HFFc6 (cell line): ENCODE data around the gene ZNF827. TPM values are rescaled to one million over a fixed set of nuclear protein-coding genes. Genes with fewer than 3 reads are reported as not detected.

ENCODE experiments used
- DNase-seq: peaks from one replicate; pipeline ENCODE4 v3.0.0-alpha.2; 2018
- H3K27ac Mint-ChIP-seq: 2 replicates; pipeline ENCODE4 v1.8.0; 2020; ENCODE audit warnings: mild to moderate bottlenecking, mixed read lengths
- H3K27me3 Mint-ChIP-seq: 2 replicates; pipeline ENCODE4 v1.8.0; 2021; ENCODE audit warnings: mild to moderate bottlenecking, moderate library complexity, mixed read lengths; ENCODE audit not compliant: insufficient read depth
- H3K36me3 Mint-ChIP-seq: 2 replicates; pipeline ENCODE4 v1.8.0; 2021; ENCODE audit warnings: low read depth, mixed read lengths
- H3K4me1 Mint-ChIP-seq: 2 replicates; pipeline ENCODE4 v1.8.0; 2020; ENCODE audit warnings: low read depth, mixed read lengths
- H3K4me3 Mint-ChIP-seq: 2 replicates; pipeline ENCODE4 v1.8.0; 2020; ENCODE audit warnings: mild to moderate bottlenecking, moderate library complexity, mixed read lengths
- H3K9me3 Mint-ChIP-seq: 2 replicates; pipeline ENCODE4 v1.8.0; 2020; ENCODE audit warnings: mild to moderate bottlenecking, mixed read lengths
- total RNA-seq, 6 experiments: library from RNA; stranded (reverse); fragmentation: NEBNext Ultra II Directional; extraction: Animal tissue kit (Norgen Biotek cat#: 25700); gene quantifications; 2 replicates in 1 of 6; 3 replicates in 5 of 6; pipeline ENCODE4 v1.2.3, GENCODE V29; 2021
- TF ChIP-seq, protein P1 (sequence below): fragments of 200-600 bp; sonication (generic); IDR thresholded peaks from 2 replicates; pipeline ENCODE4 v1.5.0; 2021; ENCODE audit warnings: antibody characterized with exemption, mild to moderate bottlenecking

Gene ZNF827
- total RNA-seq, 6 experiments from 2014 or later = 15.8 to 22.4 (median 17.6) TPM

DNA sequence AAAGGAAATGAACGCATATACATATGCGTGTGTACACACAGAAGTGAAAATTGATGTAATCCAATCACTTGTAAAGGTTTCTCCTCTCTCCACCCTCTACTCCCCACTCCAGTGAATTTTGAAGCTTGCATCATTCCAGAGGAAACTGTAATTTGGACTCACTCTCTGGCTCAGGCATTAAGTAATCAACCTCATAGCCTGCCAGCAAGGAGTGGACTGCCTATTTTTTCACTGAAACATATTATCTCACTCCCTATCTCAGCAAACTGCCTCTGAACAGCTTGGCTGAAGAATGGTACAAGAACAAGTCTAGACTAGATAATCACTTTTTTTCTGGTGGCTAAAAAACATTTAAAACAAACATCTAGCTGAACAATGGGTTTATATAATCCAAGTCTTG, 134.5 kb downstream of the ZNF827 start:
- peak overlapping the region; percentile 73 for H3K4me3 Mint-ChIP-seq
- H3K27me3 Mint-ChIP-seq = no peaks in the 10 kb centered on the region; the same call in 1 of the 2 replicates
- peak overlapping the region; percentile 73 for H3K27ac Mint-ChIP-seq
- TF ChIP-seq, protein P1, sequence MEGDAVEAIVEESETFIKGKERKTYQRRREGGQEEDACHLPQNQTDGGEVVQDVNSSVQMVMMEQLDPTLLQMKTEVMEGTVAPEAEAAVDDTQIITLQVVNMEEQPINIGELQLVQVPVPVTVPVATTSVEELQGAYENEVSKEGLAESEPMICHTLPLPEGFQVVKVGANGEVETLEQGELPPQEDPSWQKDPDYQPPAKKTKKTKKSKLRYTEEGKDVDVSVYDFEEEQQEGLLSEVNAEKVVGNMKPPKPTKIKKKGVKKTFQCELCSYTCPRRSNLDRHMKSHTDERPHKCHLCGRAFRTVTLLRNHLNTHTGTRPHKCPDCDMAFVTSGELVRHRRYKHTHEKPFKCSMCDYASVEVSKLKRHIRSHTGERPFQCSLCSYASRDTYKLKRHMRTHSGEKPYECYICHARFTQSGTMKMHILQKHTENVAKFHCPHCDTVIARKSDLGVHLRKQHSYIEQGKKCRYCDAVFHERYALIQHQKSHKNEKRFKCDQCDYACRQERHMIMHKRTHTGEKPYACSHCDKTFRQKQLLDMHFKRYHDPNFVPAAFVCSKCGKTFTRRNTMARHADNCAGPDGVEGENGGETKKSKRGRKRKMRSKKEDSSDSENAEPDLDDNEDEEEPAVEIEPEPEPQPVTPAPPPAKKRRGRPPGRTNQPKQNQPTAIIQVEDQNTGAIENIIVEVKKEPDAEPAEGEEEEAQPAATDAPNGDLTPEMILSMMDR = no peak
- DNase-seq = peak; percentile 85
- H3K9me3 Mint-ChIP-seq = 0 out of 2 replicates have a peak, but pooled peaks cover 1% of the 10 kb centered on the region
- H3K36me3 Mint-ChIP-seq = peaks cover 13% of the 10 kb centered on the region
- H3K4me1 Mint-ChIP-seq = peaks cover 73% of the 10 kb centered on the region

DNA sequence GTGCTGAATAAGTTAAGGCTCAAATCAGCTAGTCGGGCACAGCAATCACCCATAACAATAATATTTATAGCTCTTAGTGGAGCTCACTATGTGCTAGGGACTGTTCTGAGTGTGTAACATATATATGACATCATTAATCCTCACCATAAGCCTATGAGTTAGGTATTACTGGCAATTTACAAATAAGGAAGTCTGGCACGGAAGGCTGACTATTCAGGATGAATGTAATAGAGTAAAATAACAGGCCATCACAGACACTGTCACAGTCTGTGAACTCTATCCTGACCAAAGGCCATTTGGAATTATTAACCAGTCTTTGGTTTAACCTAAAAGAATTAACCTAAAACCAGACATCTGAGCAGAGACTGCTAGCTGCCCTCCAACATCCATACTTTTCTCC, 139.4 kb downstream of the ZNF827 start:
- H3K27me3 Mint-ChIP-seq = no peaks in the 10 kb centered on the region; the same call in 1 of the 2 replicates
- TF ChIP-seq, protein P1 = no peak
- DNase-seq = no peak
- peaks cover 10% of the 10 kb centered on the region for H3K36me3 Mint-ChIP-seq
- no peak overlapping the region for H3K27ac Mint-ChIP-seq
- H3K4me1 Mint-ChIP-seq = peaks cover 28% of the 10 kb centered on the region
- no peak overlapping the region for H3K4me3 Mint-ChIP-seq
- no peaks in the 10 kb centered on the region for H3K9me3 Mint-ChIP-seq

DNA sequence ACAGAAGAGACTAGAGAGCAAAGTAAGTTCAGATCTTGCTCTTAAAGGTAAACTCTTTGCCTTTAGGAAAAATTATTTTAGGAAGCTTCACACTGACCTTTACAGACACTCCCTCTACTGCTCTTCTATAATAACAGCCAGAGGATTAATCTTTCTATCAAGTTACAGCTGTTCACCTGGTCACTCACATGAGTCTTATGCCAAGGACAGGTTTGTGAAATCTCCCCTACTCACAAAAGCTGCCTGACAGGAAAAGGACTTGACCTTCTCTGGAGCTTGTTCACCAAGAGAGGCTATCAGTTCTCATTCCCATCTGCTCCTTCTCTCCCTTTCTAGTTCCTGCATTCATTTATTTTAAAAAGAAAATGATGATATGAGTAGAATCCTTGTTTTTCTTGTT, 141.3 kb downstream of the ZNF827 start:
- H3K36me3 Mint-ChIP-seq = peaks cover 5% of the 10 kb centered on the region; the same call in 1 of the 2 replicates
- H3K9me3 Mint-ChIP-seq = no peaks in the 10 kb centered on the region
- H3K4me3 Mint-ChIP-seq = no peak overlapping the region
- no peak overlapping the region for H3K27ac Mint-ChIP-seq
- no peaks in the 10 kb centered on the region for H3K27me3 Mint-ChIP-seq
- TF ChIP-seq, protein P1 = no peak
- peaks cover 12% of the 10 kb centered on the region; the same call in 1 of the 2 replicates for H3K4me1 Mint-ChIP-seq
- DNase-seq = no peak

DNA sequence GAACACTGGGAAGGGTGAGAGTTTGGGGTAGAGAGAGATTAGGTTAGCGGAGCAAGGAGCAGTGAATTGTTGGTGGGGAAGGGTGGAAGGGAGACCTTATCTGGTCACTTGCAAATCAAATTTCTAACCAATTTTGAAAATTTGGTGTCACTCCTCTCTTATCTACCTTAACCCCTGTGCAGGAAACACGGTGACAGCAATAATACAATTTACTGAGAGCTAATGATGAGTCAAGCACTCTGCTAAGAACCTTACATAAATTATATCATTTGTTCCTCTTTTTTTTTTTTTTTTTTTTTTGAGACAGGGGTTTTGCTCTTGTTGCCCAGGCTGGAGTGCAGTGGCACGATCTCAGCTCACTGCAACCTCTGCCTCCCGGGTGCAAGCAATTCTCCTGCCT, 142.3 kb downstream of the ZNF827 start:
- Mint-ChIP-seq H3K4me3 (no peak overlapping the region), H3K36me3 (peaks cover 9% of the 10 kb centered on the region), H3K4me1 (peaks cover 12% of the 10 kb centered on the region; the same call in 1 of the 2 replicates), H3K27me3 (no peaks in the 10 kb centered on the region), H3K9me3 (no peaks in the 10 kb centered on the region), H3K27ac (no peak overlapping the region)
- TF ChIP-seq, protein P1 = no peak
- DNase-seq = no peak

DNA sequence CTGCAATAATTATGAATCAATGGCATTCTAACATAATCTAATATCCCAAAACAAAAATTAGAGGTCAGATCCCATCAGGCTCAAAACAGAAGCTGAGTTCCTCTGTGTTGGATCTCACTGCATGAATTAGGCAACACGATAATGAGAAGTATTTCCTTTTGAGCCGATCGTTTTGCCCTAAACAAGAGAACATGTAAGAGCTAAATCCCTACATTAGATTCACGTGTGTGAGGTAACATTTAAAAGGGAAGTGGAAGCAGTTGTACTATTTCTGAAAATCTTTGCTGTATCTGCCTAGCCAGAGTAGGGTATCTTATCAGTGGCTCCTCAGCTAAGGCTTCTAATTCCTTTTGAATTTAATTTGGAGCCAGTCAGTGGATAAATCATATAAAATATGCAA, 143.1 kb downstream of the ZNF827 start:
- Mint-ChIP-seq H3K9me3 (no peaks in the 10 kb centered on the region), H3K27me3 (no peaks in the 10 kb centered on the region), H3K4me1 (peaks cover 12% of the 10 kb centered on the region; the same call in 1 of the 2 replicates), H3K27ac (no peak overlapping the region), H3K4me3 (no peak overlapping the region), H3K36me3 (peaks cover 16% of the 10 kb centered on the region)
- TF ChIP-seq, protein P1 = no peak
- DNase-seq = no peak

DNA sequence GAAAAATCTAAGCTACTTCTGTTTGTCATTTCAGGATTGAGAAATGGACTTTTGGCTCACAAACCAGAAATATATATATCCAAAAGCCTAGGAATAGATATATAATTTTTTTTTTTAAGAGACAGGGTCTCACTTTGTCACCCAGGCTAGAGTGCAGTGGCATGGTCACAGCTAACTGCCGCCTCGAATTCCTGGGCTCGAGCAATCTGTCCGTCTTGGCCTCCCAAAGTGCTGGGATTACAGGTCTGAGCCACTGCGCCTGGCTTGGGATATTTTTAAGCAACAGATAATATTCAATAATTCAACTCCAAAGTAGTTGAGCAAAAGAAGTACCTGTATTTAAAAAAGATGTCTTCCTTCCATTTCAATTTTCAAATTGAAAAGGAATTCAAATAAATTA, 146.2 kb downstream of the ZNF827 start:
- no peak overlapping the region for H3K27ac Mint-ChIP-seq
- TF ChIP-seq, protein P1 = no peak
- DNase-seq = no peak
- H3K9me3 Mint-ChIP-seq = no peaks in the 10 kb centered on the region
- H3K36me3 Mint-ChIP-seq = peaks cover 10% of the 10 kb centered on the region
- H3K4me1 Mint-ChIP-seq = 0 out of 2 replicates have a peak, but pooled peaks cover 5% of the 10 kb centered on the region
- no peak overlapping the region for H3K4me3 Mint-ChIP-seq
- H3K27me3 Mint-ChIP-seq = no peaks in the 10 kb centered on the region
